Lung (tissue), 16 donors: ENCODE measurements around the gene STXBP6. TPM values are rescaled to one million over a fixed set of nuclear protein-coding genes. Genes with fewer than 3 reads are reported as not detected.

Source experiments
- ATAC-seq: fragments of 200-7000 bp; cut with Tn5 transposase; one replicate; pipeline ENCODE4 v1.9.1; 2020; ENCODE audit warnings: moderate number of reproducible peaks; ENCODE audit not compliant: insufficient read depth, low FRiP score
- DNase-seq, 3 donors: peaks; one replicate each; pipeline ENCODE4 v3.0.0-alpha.2; 2013 to 2017
- H3K27ac ChIP-seq, 2 donors: one replicate each; pipeline ENCODE4 v1.5.1; 2013; ENCODE audit warnings: mild to moderate bottlenecking in 2 of 2, moderate library complexity in 2 of 2, control low read depth in 1 of 2, inconsistent platforms in 1 of 2, low read depth in 1 of 2, low read length in 1 of 2
- H3K27me3 ChIP-seq, 3 donors: one replicate each; pipeline ENCODE4 v1.5.1; 2013; ENCODE audit warnings: low read length in 2 of 3; ENCODE audit not compliant: control insufficient read depth in 3 of 3, insufficient read depth in 3 of 3
- H3K36me3 ChIP-seq, 4 donors: one replicate each; pipeline ENCODE4 v1.5.1; 2013; ENCODE audit warnings: low read length in 4 of 4, mild to moderate bottlenecking in 1 of 4, moderate library complexity in 1 of 4; ENCODE audit not compliant: control insufficient read depth in 4 of 4, insufficient read depth in 4 of 4
- H3K4me1 ChIP-seq, 5 donors: one replicate each; pipeline ENCODE4 v1.5.1; 2013; ENCODE audit warnings: low read length in 5 of 5, mild to moderate bottlenecking in 2 of 5, moderate library complexity in 1 of 5; ENCODE audit not compliant: control insufficient read depth in 5 of 5, insufficient read depth in 5 of 5
- H3K4me3 ChIP-seq: one replicate; pipeline ENCODE4 v1.5.1; 2013; ENCODE audit warnings: mild to moderate bottlenecking, control low read depth, moderate library complexity
- H3K9ac ChIP-seq, 2 donors: one replicate each; pipeline ENCODE4 v1.5.1; 2013; ENCODE audit warnings: low read length in 2 of 2, control low read depth in 1 of 2; ENCODE audit not compliant: insufficient read depth in 1 of 2
- H3K9me3 ChIP-seq, 4 donors: one replicate each; pipeline ENCODE4 v1.5.1; 2013; ENCODE audit warnings: low read length in 3 of 4, mild to moderate bottlenecking in 1 of 4, moderate library complexity in 1 of 4; ENCODE audit not compliant: control insufficient read depth in 4 of 4, insufficient read depth in 3 of 4
- WGBS, 2 donors: extraction: QIAGEN DNeasy Blood & Tissue Kit; methylation state at CpG; one replicate each; pipeline ENCODE4 v1.1.7; 2013; 5-methylcytosine and 5-hydroxymethylcytosine counted together
- long read RNA-seq, 5 donors: transcript quantifications; one replicate each; lab custom pipeline, GENCODE V29; 2026
- polyA plus RNA-seq, 2 donors: library from polyadenylated mRNA; stranded (reverse); fragments of 200-250 nt; gene quantifications; one replicate each; pipeline ENCODE4 v1.2.1, GENCODE V29; 2013
- total RNA-seq, 2 donors: library from RNA; depleted of rRNA in 1 of 2; stranded (reverse); fragments of >200 nt in 1 of 2; gene quantifications; one replicate each; pipeline ENCODE4 v1.2.1, GENCODE V29; 2014 to 2021
- TF ChIP-seq, protein P1 (sequence below): IDR thresholded peaks from 2 replicates; pipeline ENCODE4 v1.5.1; 2012; ENCODE audit warnings: mild to moderate bottlenecking; ENCODE audit errors: control extremely low read depth, extremely low read depth
- donor health status: control.
- donor health status: control.
- donor health status: Bipolar disorder and iron deficiency.
- donor health status: healthy.
- donor health status: DM: yes; HTN: yes; CAD: no.

Gene STXBP6
- 10 to 100 TPM; 10.8 to 42.5 TPM for total RNA-seq
- 10 to 100 TPM in 1 of 2 donors, 1 to 10 TPM in 1; 9.3 to 10.1 TPM for polyA plus RNA-seq
- long read RNA-seq, donor 1, full-length matches to known transcripts: 24 of 24 reads
- long read RNA-seq, donor 1, partial matches to known transcripts: 0 of 24 reads
- long read RNA-seq, donor 1, other reads (novel, unspliced or antisense): 0 of 24 reads
- long read RNA-seq, donor 2, full-length matches to known transcripts: 7 of 7 reads
- long read RNA-seq, donor 2, partial matches to known transcripts: 0 of 7 reads
- long read RNA-seq, donor 2, other reads (novel, unspliced or antisense): 0 of 7 reads
- long read RNA-seq, donor 3, full-length matches to known transcripts: 9 of 9 reads
- long read RNA-seq, donor 3, partial matches to known transcripts: 0 of 9 reads
- long read RNA-seq, donor 3, other reads (novel, unspliced or antisense): 0 of 9 reads
- long read RNA-seq, donor 4, full-length matches to known transcripts: 7 of 7 reads
- long read RNA-seq, donor 4, partial matches to known transcripts: 0 of 7 reads
- long read RNA-seq, donor 4, other reads (novel, unspliced or antisense): 0 of 7 reads
- long read RNA-seq, donor 5, full-length matches to known transcripts: 21 of 27 reads
- long read RNA-seq, donor 5, partial matches to known transcripts: 6 of 27 reads
- long read RNA-seq, donor 5, other reads (novel, unspliced or antisense): 0 of 27 reads

DNA sequence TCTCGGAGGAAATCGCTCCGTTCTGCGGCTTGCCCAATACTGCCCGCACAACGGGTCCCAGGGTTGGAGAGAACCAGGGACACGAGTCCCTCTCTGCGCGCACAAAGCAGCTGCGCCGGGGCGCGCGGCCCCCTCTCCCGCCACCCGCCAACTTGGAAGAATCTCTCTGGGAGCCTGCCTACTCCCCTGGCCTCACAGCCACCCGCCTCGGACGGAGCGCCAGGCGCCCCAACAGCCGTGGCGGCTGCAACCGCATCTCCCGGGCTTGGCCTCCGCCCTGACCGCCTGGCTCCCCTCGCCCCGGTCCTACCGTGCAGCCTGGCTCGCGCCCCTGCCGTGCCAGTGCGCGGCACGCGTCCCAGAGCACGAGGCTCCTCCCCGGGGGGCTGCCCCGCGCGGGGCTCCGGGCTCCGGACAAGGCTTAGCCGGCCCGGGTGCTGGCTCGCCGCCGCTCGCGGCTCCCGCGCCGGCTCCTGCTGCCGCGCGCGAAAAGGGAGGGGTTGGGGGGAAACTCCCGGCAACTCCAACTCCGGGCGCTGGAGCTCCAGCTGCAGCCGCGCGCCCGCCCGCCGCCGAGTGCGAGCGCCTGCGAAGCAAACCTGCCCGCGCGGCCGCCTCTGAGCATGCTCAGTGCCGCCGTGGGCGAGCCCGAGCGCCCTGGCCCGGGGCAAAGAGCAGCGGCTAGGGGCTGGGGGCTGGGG lies at the start of gene STXBP6:
TSS of gene STXBP6 (minus strand) at position 580 of the 701 bp plus-strand sequence. CDS start 75,329 bp downstream, outside the sequence.
- no peaks in the 10 kb centered on the region for H3K27me3 ChIP-seq
- TF ChIP-seq, protein P1, sequence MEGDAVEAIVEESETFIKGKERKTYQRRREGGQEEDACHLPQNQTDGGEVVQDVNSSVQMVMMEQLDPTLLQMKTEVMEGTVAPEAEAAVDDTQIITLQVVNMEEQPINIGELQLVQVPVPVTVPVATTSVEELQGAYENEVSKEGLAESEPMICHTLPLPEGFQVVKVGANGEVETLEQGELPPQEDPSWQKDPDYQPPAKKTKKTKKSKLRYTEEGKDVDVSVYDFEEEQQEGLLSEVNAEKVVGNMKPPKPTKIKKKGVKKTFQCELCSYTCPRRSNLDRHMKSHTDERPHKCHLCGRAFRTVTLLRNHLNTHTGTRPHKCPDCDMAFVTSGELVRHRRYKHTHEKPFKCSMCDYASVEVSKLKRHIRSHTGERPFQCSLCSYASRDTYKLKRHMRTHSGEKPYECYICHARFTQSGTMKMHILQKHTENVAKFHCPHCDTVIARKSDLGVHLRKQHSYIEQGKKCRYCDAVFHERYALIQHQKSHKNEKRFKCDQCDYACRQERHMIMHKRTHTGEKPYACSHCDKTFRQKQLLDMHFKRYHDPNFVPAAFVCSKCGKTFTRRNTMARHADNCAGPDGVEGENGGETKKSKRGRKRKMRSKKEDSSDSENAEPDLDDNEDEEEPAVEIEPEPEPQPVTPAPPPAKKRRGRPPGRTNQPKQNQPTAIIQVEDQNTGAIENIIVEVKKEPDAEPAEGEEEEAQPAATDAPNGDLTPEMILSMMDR: no peak
- H3K27ac ChIP-seq: peak within 1 kb of the TSS; percentile 79 to 98
- H3K9me3 ChIP-seq: peaks cover 0 to 2% (median 0%) of the 10 kb centered on the region in 4 donors
- DNase-seq (peak; percentile 88 to 93 (median 88)), ATAC-seq (peak; percentile 85)
- peaks cover 0 to 3% (median 0%) of the 10 kb centered on the region in 4 donors for H3K36me3 ChIP-seq
- H3K9ac ChIP-seq: peak within 1 kb of the TSS; percentile 44 to 79
- peak within 1 kb of the TSS; percentile 67 for H3K4me3 ChIP-seq
- WGBS, 2 donors: 0 to 1% methylated on average over 74 to 82 of the region's 82 CpGs
- H3K4me1 ChIP-seq: peaks cover 0 to 36% (median 4%) of the 10 kb centered on the region in 5 donors

DNA sequence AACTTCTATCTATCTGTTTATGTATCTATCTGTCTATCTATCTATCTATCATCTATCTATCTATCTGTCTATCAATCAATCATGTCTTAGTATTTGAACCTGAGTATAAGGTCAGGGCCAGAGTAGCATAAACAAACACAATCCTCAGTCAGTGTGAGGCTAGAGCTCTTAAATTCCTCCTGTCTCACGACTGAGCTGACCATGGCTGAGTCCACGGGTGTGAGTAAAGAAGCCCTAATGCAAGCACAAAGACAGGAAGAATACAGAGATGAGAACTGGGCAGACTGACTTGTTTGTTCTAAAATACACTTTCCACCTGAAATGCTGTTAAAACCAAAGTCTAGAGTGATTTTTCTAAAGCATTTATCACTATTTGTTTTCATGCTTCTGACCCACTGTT lies 47.2 kb upstream of the STXBP6 start:
- Histone ChIP-seq H3K27ac (no peak overlapping the region), H3K9me3 (no peaks in the 10 kb centered on the region), H3K36me3 (no peaks in the 10 kb centered on the region), H3K4me1 (peaks cover 0 to 10% (median 9%) of the 10 kb centered on the region in 5 donors), H3K4me3 (no peak overlapping the region), H3K9ac (no peak overlapping the region), H3K27me3 (no peaks in the 10 kb centered on the region)
- no peak for ATAC-seq
- WGBS, 2 donors: 51 to 80% methylated on average over 2 of the region's 2 CpGs
- DNase-seq: no peak
- TF ChIP-seq, protein P1: no peak

DNA sequence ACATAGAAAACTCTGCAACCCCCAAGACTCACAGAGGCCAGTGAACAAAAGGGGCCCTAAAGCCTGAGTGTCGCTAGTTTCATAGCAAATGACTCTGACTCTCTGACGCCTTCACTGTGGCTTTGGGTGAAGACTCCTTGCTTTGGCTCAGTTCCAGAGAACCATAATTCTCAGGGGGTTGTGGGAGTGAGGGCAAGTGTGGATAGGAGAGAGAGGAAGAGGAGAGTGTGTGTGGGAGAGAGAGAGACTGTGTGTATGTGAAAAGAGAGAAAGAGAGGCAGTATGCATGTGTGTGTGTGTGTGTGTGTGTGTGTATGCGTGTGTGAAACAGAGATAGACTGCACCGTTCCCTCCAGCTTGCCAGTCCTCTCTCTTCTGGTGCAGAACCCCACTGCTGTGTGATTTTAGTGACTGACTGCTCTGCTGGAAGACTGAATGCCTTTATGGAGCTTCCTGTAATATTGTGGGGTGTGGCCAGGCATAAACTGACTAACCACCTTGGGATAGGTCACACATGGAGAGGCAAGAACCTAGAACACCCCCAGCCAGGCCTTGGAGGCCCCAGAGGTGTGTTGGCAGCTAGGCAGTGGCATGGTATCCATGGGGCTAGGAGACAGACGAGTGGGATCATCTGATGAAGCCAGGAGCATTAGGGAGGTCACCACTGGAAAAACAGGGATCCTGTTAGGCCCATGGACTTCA lies 45.9 kb upstream of the STXBP6 start:
- Histone ChIP-seq H3K9ac (no peak overlapping the region), H3K27me3 (no peaks in the 10 kb centered on the region), H3K36me3 (no peaks in the 10 kb centered on the region), H3K4me3 (no peak overlapping the region), H3K4me1 (peaks cover 0 to 10% (median 9%) of the 10 kb centered on the region in 5 donors), H3K9me3 (no peaks in the 10 kb centered on the region), H3K27ac (no peak overlapping the region)
- ATAC-seq: no peak
- WGBS, 2 donors: 47 to 62% methylated on average over 5 of the region's 5 CpGs
- peak; percentile 13 to 38 (median 26) for DNase-seq
- TF ChIP-seq, protein P1: no peak
